ENCODE data around the gene SH3GL2.

SH3GL2 gene

GRCh38 chr9:17799369-17799768 is 220.5 kb downstream of the SH3GL2 start:
- Histone ChIP-seq H3K36me3 (ENCODE audit: insufficient read depth, low read length) (no peaks in the 10 kb centered on the region), H3K27me3 (ENCODE audit: insufficient read depth, low read length, poor library complexity, severe bottlenecking) (no peaks in the 10 kb centered on the region), H3K4me1 (ENCODE audit: insufficient read depth, low read length, poor library complexity, severe bottlenecking) (no peaks in the 10 kb centered on the region), H3F3A (ENCODE audit: low read depth) (no peaks in the 10 kb centered on the region), H3K9ac (ENCODE audit: low read depth, low read length, poor library complexity, severe bottlenecking) (no peak overlapping the region), H2AFZ (ENCODE audit: low read length) (no peak overlapping the region), H3K9me2 (replicated peaks; ENCODE audit: low read depth, low read length) (no peaks in the 10 kb centered on the region), H3K4me2 (ENCODE audit: low read depth, low read length, poor library complexity, severe bottlenecking) (no peak overlapping the region), H4K20me1 (ENCODE audit: insufficient read depth, low read length, poor library complexity, severe bottlenecking) (no peaks in the 10 kb centered on the region), H3K4me3 (ENCODE audit: low read length, poor library complexity, severe bottlenecking) (no peak overlapping the region), H3K9me3 (ENCODE audit: insufficient read depth, low read depth, low read length) (no peaks in the 10 kb centered on the region), H3K79me2 (ENCODE audit: insufficient read depth, low read length) (no peaks in the 10 kb centered on the region)
- TF ChIP-seq CTCF (conservative IDR thresholded peaks at IDR 0.05; ENCODE audit: low read length) (no peak), EZH2phosphoT487 (IDR thresholded peaks at IDR 0.05; ENCODE audit: borderline replicate concordance) (no peak)

- H3K36me3 ChIP-seq (ENCODE audit: insufficient read depth, low read length): no peaks in the 10 kb centered on the region
- H3K79me2 ChIP-seq (ENCODE audit: insufficient read depth, low read length): no peaks in the 10 kb centered on the region
- no peak overlapping the region for H2AFZ ChIP-seq (ENCODE audit: low read length)
- H3K4me1 ChIP-seq (ENCODE audit: insufficient read depth, low read length, poor library complexity, severe bottlenecking): no peaks in the 10 kb centered on the region
- H3K9me2 ChIP-seq (replicated peaks; ENCODE audit: low read depth, low read length): no peaks in the 10 kb centered on the region
- H3K27me3 ChIP-seq (ENCODE audit: insufficient read depth, low read length, poor library complexity, severe bottlenecking): no peaks in the 10 kb centered on the region
- no peaks in the 10 kb centered on the region for H4K20me1 ChIP-seq (ENCODE audit: insufficient read depth, low read length, poor library complexity, severe bottlenecking)
- H3K9me3 ChIP-seq (ENCODE audit: insufficient read depth, low read depth, low read length): no peaks in the 10 kb centered on the region
- H3K4me3 ChIP-seq (ENCODE audit: low read length, poor library complexity, severe bottlenecking): no peak overlapping the region
- no peak overlapping the region for H3K9ac ChIP-seq (ENCODE audit: low read depth, low read length, poor library complexity, severe bottlenecking)
- no peak for TF ChIP-seq EZH2phosphoT487 (IDR thresholded peaks at IDR 0.05; ENCODE audit: borderline replicate concordance)
- no peak for TF ChIP-seq CTCF (conservative IDR thresholded peaks at IDR 0.05; ENCODE audit: low read length)
- no peak overlapping the region for H3K4me2 ChIP-seq (ENCODE audit: low read depth, low read length, poor library complexity, severe bottlenecking)
- no peaks in the 10 kb centered on the region for H3F3A ChIP-seq (ENCODE audit: low read depth)
These were observed 221.6 kb downstream of the SH3GL2 start for GRCh38 chr9:17800418-17800817.

- Histone ChIP-seq H4K20me1 (ENCODE audit: insufficient read depth, low read length, poor library complexity, severe bottlenecking) (no peaks in the 10 kb centered on the region), H3K4me3 (ENCODE audit: low read length, poor library complexity, severe bottlenecking) (no peak overlapping the region), H3K4me2 (ENCODE audit: low read depth, low read length, poor library complexity, severe bottlenecking) (no peak overlapping the region), H3K79me2 (ENCODE audit: insufficient read depth, low read length) (no peaks in the 10 kb centered on the region), H2AFZ (ENCODE audit: low read length) (no peak overlapping the region), H3K4me1 (ENCODE audit: insufficient read depth, low read length, poor library complexity, severe bottlenecking) (no peaks in the 10 kb centered on the region), H3K27me3 (ENCODE audit: insufficient read depth, low read length, poor library complexity, severe bottlenecking) (no peaks in the 10 kb centered on the region), H3F3A (ENCODE audit: low read depth) (no peaks in the 10 kb centered on the region), H3K9me2 (replicated peaks; ENCODE audit: low read depth, low read length) (no peaks in the 10 kb centered on the region), H3K9me3 (ENCODE audit: insufficient read depth, low read depth, low read length) (no peaks in the 10 kb centered on the region), H3K9ac (ENCODE audit: low read depth, low read length, poor library complexity, severe bottlenecking) (no peak overlapping the region), H3K36me3 (ENCODE audit: insufficient read depth, low read length) (no peaks in the 10 kb centered on the region)
- TF ChIP-seq EZH2phosphoT487 (IDR thresholded peaks at IDR 0.05; ENCODE audit: borderline replicate concordance) (no peak), CTCF (conservative IDR thresholded peaks at IDR 0.05; ENCODE audit: low read length) (peak; percentile 80)
These were observed 223.5 kb downstream of the SH3GL2 start for GRCh38 chr9:17802249-17802857.
